Lower leg skin (tissue), 3 donors: ENCODE results near the gene TTLL1.

ENCODE experiments used
- POLR2A ChIP-seq, 2 donors: fragments of 450-650 bp; IDR thresholded peaks; one replicate each; pipeline ENCODE4 v1.6.1; 2016 to 2017; ENCODE audit warnings: antibody characterized with exemption in 2 of 2, mild to moderate bottlenecking in 1 of 2, moderate library complexity in 1 of 2
- TF ChIP-seq, protein P1 (sequence below), 3 donors: fragments of 450-650 bp; IDR thresholded peaks; one replicate each; pipeline ENCODE4 v1.5.1; 2016; ENCODE audit warnings: antibody characterized with exemption in 3 of 3, mild to moderate bottlenecking in 3 of 3, moderate library complexity in 2 of 3

DNA sequence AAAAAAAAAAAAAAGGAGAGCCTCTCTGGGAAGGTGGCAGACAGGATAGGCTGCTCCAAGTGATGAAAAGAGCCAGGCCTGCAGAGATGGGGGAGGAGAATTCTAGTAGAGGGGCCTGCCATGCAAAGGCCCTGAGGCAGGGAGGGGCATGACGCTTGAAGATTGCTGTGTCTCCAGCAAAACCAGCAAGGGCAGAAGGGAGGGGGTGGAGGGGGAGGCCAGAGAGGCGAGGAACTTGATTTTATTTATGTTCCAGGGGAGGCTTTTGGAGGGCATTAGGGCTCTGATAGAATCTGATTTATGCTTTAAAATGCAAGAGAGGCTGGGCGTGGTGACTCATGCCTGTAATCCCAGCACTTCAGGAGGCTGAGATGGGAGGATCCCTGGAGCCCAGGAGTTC is 57.6 kb downstream of the TTLL1 start:
- TF ChIP-seq POLR2A (IDR thresholded peaks at IDR 0.05) = no peak
- TF ChIP-seq, protein P1, sequence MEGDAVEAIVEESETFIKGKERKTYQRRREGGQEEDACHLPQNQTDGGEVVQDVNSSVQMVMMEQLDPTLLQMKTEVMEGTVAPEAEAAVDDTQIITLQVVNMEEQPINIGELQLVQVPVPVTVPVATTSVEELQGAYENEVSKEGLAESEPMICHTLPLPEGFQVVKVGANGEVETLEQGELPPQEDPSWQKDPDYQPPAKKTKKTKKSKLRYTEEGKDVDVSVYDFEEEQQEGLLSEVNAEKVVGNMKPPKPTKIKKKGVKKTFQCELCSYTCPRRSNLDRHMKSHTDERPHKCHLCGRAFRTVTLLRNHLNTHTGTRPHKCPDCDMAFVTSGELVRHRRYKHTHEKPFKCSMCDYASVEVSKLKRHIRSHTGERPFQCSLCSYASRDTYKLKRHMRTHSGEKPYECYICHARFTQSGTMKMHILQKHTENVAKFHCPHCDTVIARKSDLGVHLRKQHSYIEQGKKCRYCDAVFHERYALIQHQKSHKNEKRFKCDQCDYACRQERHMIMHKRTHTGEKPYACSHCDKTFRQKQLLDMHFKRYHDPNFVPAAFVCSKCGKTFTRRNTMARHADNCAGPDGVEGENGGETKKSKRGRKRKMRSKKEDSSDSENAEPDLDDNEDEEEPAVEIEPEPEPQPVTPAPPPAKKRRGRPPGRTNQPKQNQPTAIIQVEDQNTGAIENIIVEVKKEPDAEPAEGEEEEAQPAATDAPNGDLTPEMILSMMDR (IDR thresholded peaks at IDR 0.05) = no peak
